Measurements from ENCODE around the gene SAE1. TPM values are rescaled to one million over a fixed set of nuclear protein-coding genes. Genes with fewer than 3 reads are reported as not detected.
"Not testable (repeated sequence)": the region's sequence is repeated elsewhere in the genome, so short reads cannot be mapped to it uniquely, and the experiment has no call there.

SAE1 gene
- polyA plus RNA-seq, 1 experiment = 138 TPM

- CTCF ChIA-PET = no interaction called here
- POLR2A ChIA-PET = no interaction called here
- TF ChIP-seq CTCF (IDR thresholded peaks at IDR 0.05; ENCODE audit: insufficient read depth, low read depth, low read length) = no peak
- no peak for DNase-seq (ENCODE audit: low read depth)
- peaks cover 3% of the 10 kb centered on the region; the same call in 1 of the 2 replicates for H3K36me3 ChIP-seq (ENCODE audit: control insufficient read depth, insufficient read depth, low read length)
- no peaks in the 10 kb centered on the region for H3K27me3 ChIP-seq (ENCODE audit: control insufficient read depth, insufficient read depth, low read length)
- H3K4me3 ChIP-seq (ENCODE audit: low read depth, low read length) = no peak overlapping the region
Measured at GRCh38 chr19:47100290-47100689, 30.3 kb upstream of the SAE1 start.

DNA sequence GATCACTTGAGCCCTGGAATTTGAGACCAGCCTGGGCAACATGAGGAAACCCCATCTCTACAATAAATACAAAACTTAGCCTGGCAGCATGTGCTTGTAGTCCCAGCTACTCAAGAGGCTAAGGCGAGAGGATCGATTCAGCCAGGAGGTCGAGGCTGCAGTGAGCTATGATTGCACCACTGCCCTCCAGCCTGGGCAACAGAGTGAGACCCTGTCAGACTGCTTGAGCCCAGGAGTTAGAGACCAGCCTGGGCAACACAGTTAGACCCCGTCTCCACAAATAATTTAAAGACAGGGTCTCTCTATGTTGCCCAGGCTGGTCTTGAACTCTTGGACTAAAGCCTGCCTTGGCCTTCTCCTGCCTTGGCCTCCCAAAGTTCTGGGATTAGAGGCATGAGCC lies 29.5 kb upstream of the SAE1 start:
- H3K4me3 ChIP-seq (ENCODE audit: low read depth, low read length); H3K27me3 ChIP-seq (ENCODE audit: control insufficient read depth, insufficient read depth, low read length); DNase-seq (ENCODE audit: low read depth); POLR2A ChIA-PET; H3K36me3 ChIP-seq (ENCODE audit: control insufficient read depth, insufficient read depth, low read length): not testable (repeated sequence)
- CTCF ChIA-PET = interaction anchor here (1.1 kb wide), 1 partner anchor 30 kb away, joined by 4 read pairs; the partner anchor contains the start of gene SAE1

DNA sequence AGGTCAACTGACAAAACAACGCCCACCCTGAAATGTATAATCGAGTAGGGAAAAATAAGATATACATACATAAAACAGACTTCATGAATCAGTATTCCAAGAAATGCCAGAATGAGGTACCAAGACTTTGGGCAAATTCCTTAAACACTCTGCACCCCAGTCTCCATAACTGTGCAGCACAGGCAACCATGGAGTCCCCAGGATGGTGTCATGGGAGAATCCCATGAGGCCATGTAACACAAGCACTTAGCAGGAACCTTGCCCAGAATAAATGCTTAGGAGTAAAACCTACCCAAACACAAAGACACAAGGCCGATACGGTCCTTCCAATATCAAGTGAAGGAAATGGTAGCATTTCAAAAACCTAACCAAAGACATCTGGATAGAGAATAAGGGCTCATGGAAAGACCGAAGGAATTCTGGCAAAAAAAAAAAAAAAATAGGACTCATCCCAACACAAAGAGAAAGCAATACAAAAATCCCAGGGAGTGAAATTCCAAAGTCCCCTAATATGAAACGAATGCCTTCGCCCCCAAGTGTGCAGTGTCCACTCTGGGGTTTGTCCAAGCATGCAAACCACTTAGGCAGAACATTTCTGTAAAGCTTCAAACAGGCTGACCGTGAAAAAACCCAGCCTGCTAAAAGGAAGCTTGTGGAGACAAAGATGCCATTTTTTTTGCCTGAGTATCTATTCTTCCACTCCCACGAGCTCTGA lies 28.1 kb upstream of the SAE1 start:
- ChIA-PET CTCF (interaction anchor here (0.8 to 1.0 kb wide), 2 partner anchors 23 to 66 kb away, joined by 3 to 4 read pairs; no protein-coding TSS in a partner anchor), POLR2A (interaction anchor here (1.6 kb wide), 1 partner anchor 11 kb away, joined by 5 read pairs; the partner anchor contains the start of gene ZC3H4)
- Histone ChIP-seq H3K4me3 (ENCODE audit: low read depth, low read length) (no peak overlapping the region), H3K27me3 (ENCODE audit: control insufficient read depth, insufficient read depth, low read length) (no peaks in the 10 kb centered on the region), H3K36me3 (ENCODE audit: control insufficient read depth, insufficient read depth, low read length) (peaks cover 4% of the 10 kb centered on the region)
- DNase-seq (ENCODE audit: low read depth) = no peak
- no peak for TF ChIP-seq CTCF (IDR thresholded peaks at IDR 0.05; ENCODE audit: insufficient read depth, low read depth, low read length)

GRCh38 chr19:47104680-47105079 lies 26.0 kb upstream of the SAE1 start:
- CTCF ChIA-PET = no interaction called here
- POLR2A ChIA-PET = no interaction called here
- no peak overlapping the region for H3K4me3 ChIP-seq (ENCODE audit: low read depth, low read length)
- H3K27me3 ChIP-seq (ENCODE audit: control insufficient read depth, insufficient read depth, low read length) = no peaks in the 10 kb centered on the region
- peaks cover 3% of the 10 kb centered on the region for H3K36me3 ChIP-seq (ENCODE audit: control insufficient read depth, insufficient read depth, low read length)
- TF ChIP-seq CTCF (IDR thresholded peaks at IDR 0.05; ENCODE audit: insufficient read depth, low read depth, low read length) = no peak
- no peak for DNase-seq (ENCODE audit: low read depth)

DNA sequence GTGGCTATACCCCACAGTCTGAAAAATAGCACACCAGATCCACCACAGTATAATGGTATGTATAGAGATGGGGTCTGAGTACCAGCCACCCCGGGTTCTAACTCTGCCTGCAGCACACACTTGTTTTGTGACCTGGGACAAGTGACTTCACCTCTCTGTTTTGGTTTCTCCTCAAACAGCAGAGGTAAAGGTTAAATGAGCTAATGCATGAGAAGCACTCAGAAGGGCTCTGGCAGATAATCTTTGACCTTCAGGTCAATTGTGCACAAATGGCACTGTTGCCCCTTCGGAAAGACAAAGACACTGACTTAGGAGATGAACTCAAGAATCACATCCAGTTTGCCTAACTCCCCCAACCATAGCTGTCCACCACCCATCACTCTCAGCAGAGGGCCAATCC lies 24.8 kb upstream of the SAE1 start:
- CTCF ChIA-PET = no interaction called here
- no peaks in the 10 kb centered on the region for H3K27me3 ChIP-seq (ENCODE audit: control insufficient read depth, insufficient read depth, low read length)
- POLR2A ChIA-PET = no interaction called here
- no peak for TF ChIP-seq CTCF (IDR thresholded peaks at IDR 0.05; ENCODE audit: insufficient read depth, low read depth, low read length)
- H3K4me3 ChIP-seq (ENCODE audit: low read depth, low read length) = no peak overlapping the region
- no peak for DNase-seq (ENCODE audit: low read depth)
- H3K36me3 ChIP-seq (ENCODE audit: control insufficient read depth, insufficient read depth, low read length) = peaks cover 7% of the 10 kb centered on the region

- H3K4me3 ChIP-seq (ENCODE audit: low read depth, low read length) = no peak overlapping the region
- H3K27me3 ChIP-seq (ENCODE audit: control insufficient read depth, insufficient read depth, low read length) = no peaks in the 10 kb centered on the region
- CTCF ChIA-PET = interaction anchor here (1.2 to 1.4 kb wide), 2 partner anchors 17 to 70 kb away, joined by 3 read pairs; no protein-coding TSS in a partner anchor
- POLR2A ChIA-PET = no interaction called here
- no peak for TF ChIP-seq CTCF (IDR thresholded peaks at IDR 0.05; ENCODE audit: insufficient read depth, low read depth, low read length)
- DNase-seq (ENCODE audit: low read depth) = no peak
- peaks cover 7% of the 10 kb centered on the region for H3K36me3 ChIP-seq (ENCODE audit: control insufficient read depth, insufficient read depth, low read length)
Measured at GRCh38 chr19:47106821-47107201, 23.8 kb upstream of the SAE1 start.

All from BJ (cell line).